Activated CD8-positive, alpha-beta memory T cell treated with anti-CD3 and anti-CD28 coated beads, Interleukin-2, amount 50 U/mL, for 24 hours (primary cell): ENCODE results near the gene GRK5.

Source experiments
- DNase-seq: peaks from one replicate; pipeline ENCODE4 v3.0.0-alpha.2; 2020; ENCODE audit errors: extremely low read depth

Gene GRK5

GRCh38 chr10:119198438-119198837, 8.9 kb upstream of the GRK5 start:
- DNase-seq, result no peak

- DNase-seq, result no peak
Observed at GRCh38 chr10:119199231-119199992, 8.0 kb upstream of the GRK5 start.

GRCh38 chr10:119201233-119201632, 6.1 kb upstream of the GRK5 start:
- no peak for DNase-seq

- DNase-seq, result no peak
Observed at GRCh38 chr10:119203006-119203405, 4.4 kb upstream of the GRK5 start.

GRCh38 chr10:119205894-119206602, 1.3 kb upstream of the GRK5 start:
- DNase-seq, result no peak

GRCh38 chr10:119206603-119207365, 587 bp upstream of the GRK5 start:
- no peak for DNase-seq

- no peak for DNase-seq
Observed at GRCh38 chr10:119207713-119208552, 562 bp downstream of the GRK5 start.

GRCh38 chr10:119208553-119208940, 1.2 kb downstream of the GRK5 start:
- no peak for DNase-seq

GRCh38 chr10:119209035-119209735, 1.8 kb downstream of the GRK5 start:
- DNase-seq, result no peak

- DNase-seq, result no peak
Observed at GRCh38 chr10:119209736-119210355, 2.5 kb downstream of the GRK5 start.

GRCh38 chr10:119210633-119211032, 3.3 kb downstream of the GRK5 start:
- DNase-seq, result no peak

- no peak for DNase-seq
Observed at GRCh38 chr10:119211176-119211575, 3.8 kb downstream of the GRK5 start.

- no peak for DNase-seq
Observed at GRCh38 chr10:119211625-119212441, 4.5 kb downstream of the GRK5 start.

GRCh38 chr10:119215371-119215770, 8.0 kb downstream of the GRK5 start:
- DNase-seq, result no peak

GRCh38 chr10:119216127-119216526, 8.8 kb downstream of the GRK5 start:
- DNase-seq, result no peak

GRCh38 chr10:119217401-119217800, 10.0 kb downstream of the GRK5 start:
- DNase-seq, result no peak

- no peak for DNase-seq
Observed at GRCh38 chr10:119217991-119218490, 10.7 kb downstream of the GRK5 start.

GRCh38 chr10:119219871-119220270, 12.5 kb downstream of the GRK5 start:
- no peak for DNase-seq

GRCh38 chr10:119221201-119221600, 13.8 kb downstream of the GRK5 start:
- DNase-seq, result no peak

- no peak for DNase-seq
Observed at GRCh38 chr10:119221666-119222065, 14.3 kb downstream of the GRK5 start.
